Neural cell (in vitro differentiated cells): ENCODE results near the gene SWAP70. TPM values are rescaled to one million over a fixed set of nuclear protein-coding genes. Genes with fewer than 3 reads are reported as not detected.

Experiments
- H2AFZ ChIP-seq: fragments of 200-600, 300-800 bp; sonication (generic), shearing (Covaris generic); 2 replicates; pipeline ENCODE4 v1.6.0; 2014; ENCODE audit warnings: low read depth, mild to moderate bottlenecking, antibody characterized with exemption, low read length, moderate library complexity
- H3F3A ChIP-seq: fragments of 200-600 bp; shearing (Covaris generic); 2 replicates; pipeline ENCODE4 v1.6.1; 2016; ENCODE audit warnings: mild to moderate bottlenecking, moderate library complexity, mixed read lengths, antibody characterized with exemption, low read length; ENCODE audit not compliant: insufficient read depth, poor library complexity, severe bottlenecking
- H3K27ac ChIP-seq: fragments of 200-600, 300-800 bp; sonication (generic), shearing (Covaris generic); 2 replicates; pipeline ENCODE4 v1.5.1; 2014; ENCODE audit warnings: mild to moderate bottlenecking, low read length, moderate library complexity
- H3K27me3 ChIP-seq: fragments of 300-800, 200-600 bp; sonication (generic), shearing (Covaris generic); 2 replicates; pipeline ENCODE4 v1.6.0; 2014; ENCODE audit warnings: mild to moderate bottlenecking, low read depth, low read length, moderate library complexity; ENCODE audit not compliant: insufficient read depth
- H3K36me3 ChIP-seq: fragments of 300-800, 200-600 bp; sonication (generic), shearing (Covaris generic); 2 replicates; pipeline ENCODE4 v1.5.1; 2014; ENCODE audit warnings: mild to moderate bottlenecking, antibody characterized with exemption, low read length, moderate library complexity; ENCODE audit not compliant: insufficient read depth
- H3K4me2 ChIP-seq: fragments of 300-800, 200-600 bp; sonication (generic), shearing (Covaris generic); 2 replicates; pipeline ENCODE4 v1.6.0; 2014; ENCODE audit warnings: mild to moderate bottlenecking, low read length
- H3K4me3 ChIP-seq: fragments of 300-800, 200-600 bp; sonication (generic), shearing (Covaris generic); 2 replicates; pipeline ENCODE4 v1.5.1; 2014; ENCODE audit warnings: mild to moderate bottlenecking, low read length, moderate library complexity
- H3K79me2 ChIP-seq: fragments of 200-600 bp; shearing (Covaris generic); replicated peaks from 2 replicates; pipeline ENCODE4 v1.6.0; 2014; ENCODE audit warnings: mild to moderate bottlenecking, low read length, moderate library complexity; ENCODE audit not compliant: insufficient read depth
- H3K9ac ChIP-seq: fragments of 300-800, 200-600 bp; sonication (generic), shearing (Covaris generic); 2 replicates; pipeline ENCODE4 v1.6.1; 2016; ENCODE audit warnings: mild to moderate bottlenecking, low read length, mixed read lengths
- H3K9me2 ChIP-seq: fragments of 200-600 bp; shearing (Covaris generic); 2 replicates; pipeline ENCODE4 v1.6.1; 2016; ENCODE audit warnings: mild to moderate bottlenecking, low read length, mixed read lengths; ENCODE audit not compliant: insufficient read depth
- H3K9me3 ChIP-seq: fragments of 200-600, 300-800 bp; sonication (generic), shearing (Covaris generic); 2 replicates; pipeline ENCODE4 v1.6.1; 2016; ENCODE audit warnings: mild to moderate bottlenecking, mixed run types, low read length, moderate library complexity, mixed read lengths
- H4K20me1 ChIP-seq: fragments of 200-600 bp; shearing (Covaris generic); 2 replicates; pipeline ENCODE4 v1.6.1; 2016; ENCODE audit warnings: mild to moderate bottlenecking, mixed run types; ENCODE audit not compliant: insufficient read depth
- CTCF ChIP-seq: fragments of 450-650 bp; IDR thresholded peaks from 2 replicates; pipeline ENCODE4 v1.5.1; 2014; ENCODE audit warnings: antibody characterized with exemption, mild to moderate bottlenecking, moderate library complexity; ENCODE audit not compliant: poor library complexity, severe bottlenecking
- EP300 ChIP-seq: fragments of 450-650 bp; conservative IDR thresholded peaks from 2 replicates; pipeline ENCODE4 v1.6.1; 2014; ENCODE audit warnings: antibody characterized with exemption, mild to moderate bottlenecking, moderate library complexity; ENCODE audit not compliant: poor library complexity, severe bottlenecking
- EZH2 ChIP-seq: fragments of 200-600, 300-800 bp; shearing (Covaris generic), sonication (generic); IDR thresholded peaks from 2 replicates; pipeline ENCODE4 v1.6.1; 2014; ENCODE audit warnings: antibody characterized with exemption, low read length, borderline replicate concordance, mild to moderate bottlenecking; ENCODE audit not compliant: insufficient read depth, poor library complexity, severe bottlenecking
- MXI1 ChIP-seq: fragments of 450-650 bp; conservative IDR thresholded peaks from 2 replicates; pipeline ENCODE4 v1.6.1; 2014; ENCODE audit warnings: antibody characterized with exemption, mild to moderate bottlenecking; ENCODE audit not compliant: poor library complexity, severe bottlenecking
- POLR2AphosphoS5 ChIP-seq: IDR thresholded peaks from 2 replicates; pipeline ENCODE4 v1.6.1; 2012
- RAD21 ChIP-seq: fragments of 450-650 bp; conservative IDR thresholded peaks from 2 replicates; pipeline ENCODE4 v1.6.1; 2014; ENCODE audit warnings: antibody characterized with exemption, mild to moderate bottlenecking, moderate library complexity
- REST ChIP-seq: IDR thresholded peaks from 2 replicates; pipeline ENCODE4 v1.6.1; 2012; ENCODE audit warnings: borderline replicate concordance
- SMC3 ChIP-seq: fragments of 450-650 bp; conservative IDR thresholded peaks from 2 replicates; pipeline ENCODE4 v1.6.1; 2014; ENCODE audit warnings: antibody characterized with exemption, mild to moderate bottlenecking, moderate library complexity; ENCODE audit not compliant: poor library complexity
- TAF1 ChIP-seq: IDR thresholded peaks from 2 replicates; pipeline ENCODE4 v1.6.1; 2012; ENCODE audit warnings: low read depth
- polyA plus RNA-seq: library from polyadenylated mRNA; depleted of rRNA; stranded (reverse); fragments of >200 nt; gene quantifications from 2 replicates; pipeline ENCODE4 v1.2.3, GENCODE V29; 2014

The SWAP70 gene
- polyA plus RNA-seq, 1 donor from 2014 or later = 1.4 TPM

- H3F3A ChIP-seq = no peaks in the 10 kb centered on the region
- H4K20me1 ChIP-seq = no peaks in the 10 kb centered on the region
- H3K4me3 ChIP-seq = no peak overlapping the region
- H3K36me3 ChIP-seq = peaks cover 6% of the 10 kb centered on the region
- H3K4me2 ChIP-seq = no peak overlapping the region
- no peaks in the 10 kb centered on the region for H3K9me2 ChIP-seq
- no peaks in the 10 kb centered on the region for H3K27me3 ChIP-seq
- no peak overlapping the region for H3K27ac ChIP-seq
- TF ChIP-seq SMC3 (no peak), TAF1 (no peak), POLR2AphosphoS5 (no peak), RAD21 (no peak), CTCF (no peak), EP300 (no peak), REST (no peak), MXI1 (no peak), EZH2 (no peak)
- H3K9ac ChIP-seq = no peak overlapping the region
- H2AFZ ChIP-seq = no peak overlapping the region
- H3K9me3 ChIP-seq = no peaks in the 10 kb centered on the region
- no peaks in the 10 kb centered on the region for H3K79me2 ChIP-seq
Observed at GRCh38 chr11:9787260-9787659, 123.4 kb downstream of the SWAP70 start.

GRCh38 chr11:9787981-9788521 lies 124.2 kb downstream of the SWAP70 start:
- Histone ChIP-seq H3K9me2 (no peaks in the 10 kb centered on the region), H4K20me1 (no peaks in the 10 kb centered on the region), H3K9me3 (no peaks in the 10 kb centered on the region), H3K27ac (no peak overlapping the region), H2AFZ (no peak overlapping the region), H3K4me3 (no peak overlapping the region), H3F3A (no peaks in the 10 kb centered on the region), H3K4me2 (no peak overlapping the region), H3K36me3 (peaks cover 6% of the 10 kb centered on the region), H3K27me3 (no peaks in the 10 kb centered on the region), H3K9ac (no peak overlapping the region), H3K79me2 (no peaks in the 10 kb centered on the region)
- TF ChIP-seq CTCF = no peak
- no peak for TF ChIP-seq EP300
- no peak for TF ChIP-seq MXI1
- no peak for TF ChIP-seq TAF1
- no peak for TF ChIP-seq REST
- TF ChIP-seq POLR2AphosphoS5 = no peak
- no peak for TF ChIP-seq EZH2
- no peak for TF ChIP-seq RAD21
- TF ChIP-seq SMC3 = no peak
